MM.1S (cell line): ENCODE measurements around the gene ZNF747.

Experiments used
- EZH2 ChIP-seq: fragments of 300-600 bp; sonication (generic); optimal IDR thresholded peaks from 2 replicates; pipeline ENCODE3; 2017; ENCODE audit warnings: low read depth, mild to moderate bottlenecking, antibody characterized with exemption, low read length, mixed read lengths
- EZH2phosphoT487 ChIP-seq: fragments of 300-600 bp; sonication (generic); IDR thresholded peaks from 2 replicates; pipeline ENCODE4 v1.6.1; 2018; ENCODE audit warnings: antibody characterized with exemption, low read length
- TF ChIP-seq, protein P1 (sequence below): fragments of 300-600 bp; sonication (generic); IDR thresholded peaks from 2 replicates; pipeline ENCODE4 v1.5.1; 2016; ENCODE audit warnings: antibody characterized with exemption, low read length, mixed read lengths

DNA sequence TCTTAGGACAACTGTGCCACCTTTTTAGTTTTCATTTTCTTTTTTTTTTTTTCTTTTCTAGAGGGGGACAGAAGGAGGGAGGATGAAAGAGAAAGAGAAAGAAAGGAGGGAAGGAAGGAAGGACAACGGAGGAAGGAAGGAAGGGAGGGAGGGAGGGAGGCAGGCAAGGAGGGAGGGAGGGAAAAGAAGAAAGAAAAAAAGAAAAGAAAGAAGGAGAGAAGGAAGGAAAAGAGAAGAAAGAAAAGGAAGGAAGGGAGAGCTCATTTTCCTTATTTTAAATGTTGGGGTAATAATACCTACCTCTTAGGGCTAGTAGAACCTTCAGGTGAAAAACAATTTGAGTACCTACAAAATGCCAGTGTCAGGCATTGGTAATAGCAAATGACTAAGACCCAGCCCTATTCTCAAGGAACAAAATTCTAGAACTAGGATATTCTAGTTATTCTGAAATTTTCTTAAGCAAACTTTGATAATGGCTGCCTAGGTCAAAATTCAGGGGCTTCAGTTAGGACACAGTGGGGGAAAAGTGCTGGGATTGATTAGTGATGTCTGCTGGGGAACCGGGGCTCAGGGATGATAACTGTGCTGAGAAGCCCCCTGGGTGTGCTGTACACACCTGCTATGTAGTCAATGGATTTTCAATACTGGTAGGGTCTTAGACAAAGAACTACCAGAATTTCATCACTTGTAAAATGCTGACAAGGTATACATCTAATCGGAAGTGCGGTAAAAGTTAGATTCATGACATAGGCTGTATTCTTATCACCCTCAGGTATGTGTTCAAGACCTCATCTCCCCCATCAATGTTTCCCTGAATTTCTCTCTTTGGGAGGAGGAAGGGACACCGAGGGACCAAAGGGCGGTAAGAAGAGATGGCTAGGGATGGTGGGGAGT is 31.0 kb downstream of the ZNF747 start:
- TF ChIP-seq EZH2 (no peak), EZH2phosphoT487 (no peak)
- TF ChIP-seq, protein P1, sequence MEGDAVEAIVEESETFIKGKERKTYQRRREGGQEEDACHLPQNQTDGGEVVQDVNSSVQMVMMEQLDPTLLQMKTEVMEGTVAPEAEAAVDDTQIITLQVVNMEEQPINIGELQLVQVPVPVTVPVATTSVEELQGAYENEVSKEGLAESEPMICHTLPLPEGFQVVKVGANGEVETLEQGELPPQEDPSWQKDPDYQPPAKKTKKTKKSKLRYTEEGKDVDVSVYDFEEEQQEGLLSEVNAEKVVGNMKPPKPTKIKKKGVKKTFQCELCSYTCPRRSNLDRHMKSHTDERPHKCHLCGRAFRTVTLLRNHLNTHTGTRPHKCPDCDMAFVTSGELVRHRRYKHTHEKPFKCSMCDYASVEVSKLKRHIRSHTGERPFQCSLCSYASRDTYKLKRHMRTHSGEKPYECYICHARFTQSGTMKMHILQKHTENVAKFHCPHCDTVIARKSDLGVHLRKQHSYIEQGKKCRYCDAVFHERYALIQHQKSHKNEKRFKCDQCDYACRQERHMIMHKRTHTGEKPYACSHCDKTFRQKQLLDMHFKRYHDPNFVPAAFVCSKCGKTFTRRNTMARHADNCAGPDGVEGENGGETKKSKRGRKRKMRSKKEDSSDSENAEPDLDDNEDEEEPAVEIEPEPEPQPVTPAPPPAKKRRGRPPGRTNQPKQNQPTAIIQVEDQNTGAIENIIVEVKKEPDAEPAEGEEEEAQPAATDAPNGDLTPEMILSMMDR = no peak
